Activated CD4-positive, alpha-beta T cell treated with anti-CD3 and anti-CD28 coated beads, Interleukin-2, amount 10 ng/mL, durations not matched to agents 24 days and 14 days (primary cell): Measurements from ENCODE around the gene RNF152. TPM values are rescaled to one million over a fixed set of nuclear protein-coding genes. Genes with fewer than 3 reads are reported as not detected.

Experiments
- DNase-seq: peaks from one replicate; pipeline ENCODE4 v3.0.0; 2022
- H3K27ac Mint-ChIP-seq: one replicate; pipeline ENCODE4 v1.8.0; 2022; ENCODE audit warnings: mild to moderate bottlenecking, mixed read lengths
- H3K27me3 Mint-ChIP-seq: one replicate; pipeline ENCODE4 v1.8.0; 2022; ENCODE audit warnings: mixed read lengths
- H3K36me3 Mint-ChIP-seq: one replicate; pipeline ENCODE4 v1.8.0; 2022; ENCODE audit warnings: low read depth, mild to moderate bottlenecking, mixed read lengths
- H3K4me1 Mint-ChIP-seq: one replicate; pipeline ENCODE4 v1.8.0; 2021; ENCODE audit warnings: mixed read lengths
- H3K4me3 Mint-ChIP-seq: one replicate; pipeline ENCODE4 v1.8.0; 2022; ENCODE audit warnings: mild to moderate bottlenecking, moderate library complexity, mixed read lengths
- H3K9me3 Mint-ChIP-seq: one replicate; pipeline ENCODE4 v1.8.0; 2021; ENCODE audit warnings: mixed read lengths
- intact Hi-C: fragments of 100-400 bp; cut with micrococcal nuclease; formaldehyde crosslinking; loops from one replicate; pipeline ENCODE4 v1.15.1; 2023
- total RNA-seq: library from RNA; stranded (reverse); gene quantifications from 2 replicates; pipeline ENCODE4 v1.2.3, GENCODE V29; 2022

Gene RNF152
- total RNA-seq, 1 donor from 2014 or later = 0.37 TPM

- Mint-ChIP-seq H3K4me1 (peaks cover 2% of the 10 kb centered on the region), H3K27ac (no peak overlapping the region), H3K27me3 (peaks cover 23% of the 10 kb centered on the region), H3K4me3 (no peak overlapping the region), H3K9me3 (no peaks in the 10 kb centered on the region), H3K36me3 (no peaks in the 10 kb centered on the region)
- DNase-seq = no peak
- intact Hi-C loops = loop anchor here (10.0 kb wide), 1 partner anchor 133 kb away; the partner anchor contains the start of gene RNF152
Observed at GRCh38 chr18:61761875-61762274, 130.9 kb downstream of the RNF152 start.
